NCI-H2029 treated with DMSO at 0.1 percent for 48 hours (cell line): ENCODE results near the gene GNS.
"Not testable (repeated sequence)": the region's sequence is repeated elsewhere in the genome, so short reads cannot be mapped to it uniquely, and the experiment has no call there.

Experiments
- DNase-seq: peaks from one replicate; lab custom pipeline; 2025; lab: John Stamatoyannopoulos, UW

Gene GNS

DNA sequence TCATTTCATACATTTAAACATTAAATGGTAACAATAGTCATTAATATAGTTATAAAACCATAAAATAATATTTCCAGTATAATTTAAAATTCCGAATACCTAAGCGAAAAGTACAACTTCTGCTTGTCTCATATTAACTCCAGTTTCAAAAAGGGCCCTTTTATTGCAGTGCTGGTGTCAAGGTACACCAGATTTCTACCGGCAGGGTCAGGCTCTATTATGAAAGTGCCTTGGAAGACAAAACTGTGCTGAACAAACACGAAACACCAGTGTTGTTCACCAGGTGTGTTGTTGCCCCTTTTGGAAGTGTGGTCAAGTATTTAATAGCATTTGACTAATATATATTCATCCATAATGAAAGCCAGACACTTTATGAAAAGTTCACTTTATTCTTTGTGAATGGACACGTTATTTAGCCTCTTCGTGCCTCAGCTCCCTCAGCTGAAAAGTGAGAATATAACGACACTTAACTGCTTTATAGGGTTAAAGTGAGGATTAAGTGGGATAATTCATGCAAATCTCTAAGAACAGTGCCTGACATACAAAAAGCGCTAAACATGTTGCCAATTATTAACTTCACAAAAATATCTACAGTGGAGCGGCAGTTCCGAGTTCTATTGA is 20.3 kb upstream of the GNS start:
- no peak for DNase-seq

DNA sequence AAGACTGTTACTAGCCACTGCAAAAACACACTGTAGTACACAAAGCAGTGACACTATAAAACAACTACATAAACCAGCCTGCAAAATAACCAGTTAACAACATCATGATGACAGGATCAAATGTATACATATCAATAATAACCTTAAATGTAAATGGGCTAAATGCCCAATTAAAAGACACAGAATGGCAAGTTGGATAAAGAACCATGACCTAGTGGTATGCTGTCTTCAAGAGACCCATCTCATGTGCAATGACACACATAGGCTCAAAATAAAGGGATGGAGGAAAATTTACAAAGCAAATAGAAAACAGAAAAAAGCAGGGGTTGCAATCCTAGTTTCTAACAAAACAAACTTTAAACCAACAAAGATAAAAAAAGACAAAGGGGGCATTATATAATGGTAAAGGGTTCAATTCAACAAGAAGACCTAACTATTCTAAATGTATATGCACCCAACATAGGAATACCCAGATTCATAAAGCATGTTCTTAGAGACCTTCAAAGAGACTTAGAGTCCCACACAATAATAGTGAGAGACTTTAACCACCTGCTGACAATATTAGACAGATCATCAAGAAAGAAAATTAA is 16.0 kb upstream of the GNS start:
- DNase-seq = not testable (repeated sequence)

DNA sequence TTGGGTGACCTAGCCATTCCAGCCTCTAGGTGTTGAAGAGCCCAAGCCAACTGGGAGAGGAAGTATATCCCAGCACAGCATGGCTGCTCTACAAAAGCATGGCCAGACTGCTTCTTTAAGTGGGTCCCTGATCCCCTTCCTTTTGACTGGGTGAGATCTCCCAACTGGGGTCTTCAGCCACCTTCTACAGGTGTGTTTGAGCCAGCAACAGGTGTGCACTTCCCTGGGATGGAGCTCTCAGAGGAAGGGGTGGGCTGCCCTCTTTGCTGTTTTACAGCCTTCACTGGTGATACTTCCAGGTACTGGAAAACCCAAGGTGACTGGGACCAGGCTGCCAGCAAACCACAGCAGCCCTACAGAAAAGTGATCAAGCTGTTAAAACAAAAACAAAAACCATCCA is 14.2 kb upstream of the GNS start:
- no peak for DNase-seq

DNA sequence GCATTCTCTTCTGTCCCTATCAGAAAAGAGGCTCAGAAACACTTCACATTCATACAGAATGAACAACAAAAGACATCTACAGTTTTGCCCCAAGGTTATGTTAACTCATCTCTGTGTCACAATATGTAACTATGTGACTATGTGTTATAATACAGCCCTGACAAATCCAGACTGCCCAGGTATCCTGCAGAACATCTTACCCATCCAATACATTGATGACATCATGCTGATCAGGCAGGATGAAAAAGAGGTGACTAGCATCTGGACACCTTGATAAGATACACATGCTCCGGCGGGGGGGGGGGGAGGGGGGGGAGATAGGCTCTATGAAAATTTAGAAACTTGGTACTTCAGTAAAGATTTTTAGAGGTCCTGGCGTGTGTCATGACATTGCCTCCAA is 8.3 kb upstream of the GNS start:
- DNase-seq = no peak

DNA sequence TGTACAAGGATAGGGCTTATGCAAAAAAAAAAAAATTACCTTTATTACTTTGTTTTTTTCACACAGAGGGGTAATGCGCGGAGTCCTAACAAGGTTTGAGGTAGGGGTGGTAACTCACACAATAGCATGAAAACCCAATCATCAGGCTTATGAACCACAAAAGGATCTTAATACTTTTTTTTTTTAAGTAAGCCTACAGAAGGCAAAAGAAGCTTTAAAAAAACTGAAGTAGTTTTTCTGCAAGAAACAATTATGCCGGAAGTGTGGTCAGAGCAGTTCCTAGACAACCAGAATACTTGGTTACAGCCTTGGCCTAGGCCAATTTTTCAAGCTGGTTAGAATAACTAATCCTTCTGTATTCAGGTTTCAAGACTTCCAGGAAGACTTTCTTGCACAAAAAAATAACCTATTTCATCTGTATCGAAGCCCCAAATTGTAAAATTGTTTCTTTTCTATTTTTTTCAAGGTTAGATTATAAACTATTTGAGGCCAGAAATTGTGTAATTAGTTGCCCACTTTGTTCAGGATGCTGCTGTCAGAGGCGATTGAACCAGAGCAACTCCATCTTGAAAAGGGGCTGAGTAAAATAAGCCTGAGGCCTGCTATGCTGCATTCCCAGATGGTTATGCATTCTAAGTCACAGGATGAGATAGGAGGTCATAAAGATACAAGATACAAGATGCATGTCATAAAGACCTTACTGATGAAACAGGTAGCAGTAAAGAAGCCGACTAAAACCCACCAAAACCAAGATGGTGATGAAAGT is 1.8 kb upstream of the GNS start:
- no peak for DNase-seq

DNA sequence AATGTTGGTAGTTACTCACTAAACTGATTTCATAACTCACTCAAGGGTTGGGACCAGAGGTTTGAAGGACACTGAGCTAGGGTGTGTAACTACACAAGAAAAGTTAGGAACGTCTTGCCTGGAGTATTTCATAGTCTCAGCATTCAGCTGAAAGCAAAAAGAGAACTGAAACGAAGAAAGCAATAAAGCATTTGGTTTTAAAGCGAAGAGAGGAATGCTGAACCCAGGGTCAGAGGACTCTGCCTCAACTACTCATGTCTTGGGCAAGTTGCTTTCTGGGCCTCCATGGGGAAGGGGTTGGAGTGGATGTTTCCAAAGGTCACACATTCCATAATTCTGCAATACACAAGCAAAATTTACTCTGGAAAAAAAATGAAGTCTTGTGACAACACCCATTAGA is 1.4 kb downstream of the GNS start:
- no peak for DNase-seq

DNA sequence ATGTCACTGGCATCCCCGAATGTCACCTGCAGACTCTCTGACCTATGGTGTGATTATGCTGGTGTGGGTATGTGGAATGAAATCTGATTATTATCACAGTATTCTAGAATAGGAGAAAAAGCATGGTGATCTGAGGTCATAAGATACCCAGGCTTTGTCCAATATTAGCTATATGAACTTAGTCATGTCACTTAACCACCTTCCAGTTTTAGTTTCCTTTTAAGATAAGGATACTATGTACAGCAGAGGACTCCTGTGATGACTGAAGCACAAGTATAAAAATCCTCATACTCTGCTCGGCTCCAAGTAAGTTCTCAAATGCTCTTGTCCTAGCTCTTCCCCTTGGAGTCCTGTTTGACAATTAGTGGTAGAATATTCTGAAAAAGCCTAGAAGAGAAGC is 2.8 kb downstream of the GNS start:
- no peak for DNase-seq

DNA sequence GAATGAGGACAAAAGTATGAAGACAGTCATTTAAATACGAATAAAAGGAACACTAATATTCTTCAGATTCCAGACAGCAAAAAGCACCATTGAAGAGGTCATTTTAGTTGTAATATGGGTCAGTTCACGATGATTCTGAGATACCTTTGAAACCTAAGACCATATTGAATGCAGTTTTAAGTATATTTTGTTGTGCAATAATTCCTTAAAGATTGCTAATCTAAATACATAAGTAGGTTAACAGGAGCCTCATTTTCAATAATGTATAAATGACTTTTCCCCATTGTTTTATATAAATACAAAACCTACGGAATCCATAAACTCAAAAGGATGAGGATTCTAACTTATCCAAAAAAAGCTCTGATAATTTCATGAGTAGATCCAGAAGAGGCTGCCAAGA is 5.8 kb downstream of the GNS start:
- DNase-seq = no peak

DNA sequence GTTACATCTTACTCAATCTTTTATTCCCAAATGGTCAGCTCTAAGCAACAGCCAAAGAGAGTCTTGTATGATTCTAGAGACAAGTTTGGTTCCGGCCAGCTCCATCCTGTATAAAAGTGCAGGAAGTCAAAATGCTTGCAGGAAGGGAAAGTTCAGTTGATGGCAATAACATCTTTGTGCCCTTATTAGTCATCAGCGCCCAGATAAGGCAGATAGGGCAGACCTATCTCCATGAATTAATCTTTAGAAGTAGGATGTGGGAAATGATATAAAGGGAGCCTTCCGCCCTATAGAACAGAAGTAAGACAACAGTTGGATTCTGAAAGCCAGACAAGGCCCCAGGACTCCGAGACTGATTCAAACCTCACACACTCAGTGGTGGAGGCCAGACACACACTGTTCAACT is 6.4 kb downstream of the GNS start:
- no peak for DNase-seq

DNA sequence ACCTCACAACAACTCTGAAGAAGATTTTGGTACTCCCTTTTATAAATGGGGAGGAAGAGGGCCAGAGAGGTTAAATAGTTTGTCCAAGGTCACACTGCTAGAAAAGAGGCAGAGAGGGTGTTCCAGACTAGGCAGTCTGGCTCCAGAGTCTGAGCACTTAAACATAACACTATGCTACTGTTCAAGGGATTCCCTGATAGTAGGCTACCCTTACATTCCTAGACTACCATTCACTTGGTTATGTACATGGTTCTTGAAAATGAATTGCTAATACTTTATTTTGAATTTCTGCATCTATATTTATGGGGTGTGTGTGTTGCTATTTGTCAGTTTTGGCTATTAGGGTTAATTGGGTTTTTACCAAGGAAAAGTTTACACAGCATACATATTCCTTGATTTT is 7.2 kb downstream of the GNS start:
- no peak for DNase-seq

DNA sequence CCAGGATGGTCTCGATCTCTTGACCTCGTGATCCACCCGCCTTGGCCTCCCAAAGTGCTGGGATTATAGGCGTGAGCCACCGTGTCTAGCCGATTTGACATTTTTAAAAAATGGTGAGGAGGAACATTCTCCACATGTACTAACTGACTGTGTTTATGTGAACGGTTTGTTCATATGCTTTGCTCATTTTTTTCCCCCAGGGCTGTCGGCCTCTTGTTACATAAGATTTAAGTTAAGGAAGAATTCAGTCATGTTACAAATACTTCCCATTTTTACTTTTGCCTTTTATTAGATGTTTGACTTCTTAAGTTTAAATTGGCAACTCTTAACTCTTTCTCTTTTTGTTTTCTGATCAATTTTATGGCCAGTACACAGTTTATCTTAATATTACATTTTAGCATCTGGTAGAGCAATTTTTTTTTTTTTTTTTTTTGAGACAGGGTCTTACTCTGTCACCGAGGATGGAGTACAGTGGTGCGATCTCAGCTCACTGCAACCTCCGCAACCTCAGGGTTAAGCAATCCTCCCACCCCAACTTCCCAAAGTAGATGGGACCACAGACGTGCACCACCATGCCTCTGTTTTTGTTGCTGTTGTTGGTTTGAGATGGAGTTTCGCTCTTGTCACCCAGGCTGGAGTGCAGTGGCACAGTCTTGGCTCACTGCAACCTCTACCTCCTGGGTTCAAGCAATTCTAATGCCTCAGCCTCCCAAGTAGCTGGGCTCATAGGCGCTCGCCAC is 9.6 kb downstream of the GNS start:
- DNase-seq = no peak

DNA sequence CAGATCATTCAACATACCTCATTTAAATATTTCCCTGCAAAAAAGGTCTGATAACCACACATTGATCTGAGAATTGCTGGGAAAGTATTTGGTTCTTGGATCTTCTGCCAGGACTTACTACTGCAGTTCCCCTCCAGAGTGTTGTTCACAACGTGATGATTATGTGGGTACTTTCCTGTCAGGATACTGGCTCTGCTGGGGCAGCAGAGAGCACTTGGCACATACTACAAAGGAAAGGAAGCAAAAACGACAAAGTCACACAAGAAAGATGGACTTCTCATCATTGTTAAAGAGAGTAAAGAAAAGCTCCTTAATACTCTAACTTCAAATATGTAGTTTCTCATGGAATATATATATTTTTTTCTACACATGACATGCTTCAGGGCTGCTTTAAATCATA is 11.5 kb downstream of the GNS start:
- DNase-seq = no peak

DNA sequence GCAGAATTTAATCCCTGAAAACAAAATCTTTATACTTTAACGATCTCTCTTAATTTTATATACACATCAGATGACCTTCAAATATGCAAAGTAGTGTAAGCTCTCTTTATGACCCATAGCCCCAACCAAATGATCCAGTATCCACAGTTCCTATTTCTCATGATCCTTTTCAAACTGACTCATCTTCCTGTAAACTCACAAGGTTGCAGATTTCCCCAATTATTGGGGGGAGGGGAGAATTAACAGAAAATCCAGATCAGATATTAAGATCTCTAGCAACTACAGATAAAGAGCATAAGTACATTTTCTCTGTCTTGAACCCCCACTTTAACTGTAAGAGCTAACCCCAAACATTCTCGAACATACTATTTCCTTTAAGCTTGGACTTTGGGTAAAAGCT is 12.5 kb downstream of the GNS start:
- DNase-seq = no peak

DNA sequence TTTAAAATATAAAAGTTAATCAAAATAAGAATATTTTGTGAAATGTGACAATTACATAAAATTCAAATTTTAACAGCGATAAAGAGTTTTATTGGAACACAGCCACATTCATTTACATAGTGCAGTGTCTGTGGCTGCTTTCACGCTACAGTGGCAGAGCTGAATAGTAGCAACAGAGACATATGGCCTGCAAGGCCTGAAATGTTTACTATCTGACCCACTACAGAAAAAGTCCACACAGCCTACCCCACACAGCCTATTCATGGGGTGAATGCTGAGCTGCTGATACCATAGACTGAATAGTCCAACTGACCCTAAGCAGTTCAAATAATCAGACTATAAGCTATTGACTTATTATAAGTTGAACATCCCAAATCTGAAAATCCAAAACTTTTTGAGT is 13.2 kb downstream of the GNS start:
- no peak for DNase-seq

DNA sequence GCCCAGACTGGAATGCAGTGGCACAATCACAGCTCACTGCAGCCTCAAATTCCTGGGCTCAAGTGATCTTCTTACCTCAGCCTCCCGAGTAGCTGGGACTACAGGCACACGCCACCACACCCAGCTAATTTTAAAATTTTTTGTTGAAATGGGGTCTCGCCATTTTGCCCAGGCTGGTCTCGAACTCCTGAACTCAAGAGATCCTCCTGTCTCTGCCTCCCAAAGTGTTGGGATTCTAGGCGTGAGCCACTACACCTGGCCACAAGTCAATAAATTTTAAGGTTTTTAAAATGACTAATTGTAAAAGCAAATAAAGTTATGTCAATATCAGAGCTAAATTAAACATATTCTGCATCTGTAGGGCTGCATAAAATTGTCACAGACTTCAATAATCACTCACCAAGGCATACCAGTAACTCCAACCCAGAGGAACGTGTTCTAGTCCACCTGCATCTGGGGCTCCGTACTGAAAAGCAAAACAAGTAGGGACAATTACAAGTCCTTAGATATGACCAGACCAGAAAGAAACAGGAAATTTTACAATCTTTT is 13.9 kb downstream of the GNS start:
- no peak for DNase-seq

DNA sequence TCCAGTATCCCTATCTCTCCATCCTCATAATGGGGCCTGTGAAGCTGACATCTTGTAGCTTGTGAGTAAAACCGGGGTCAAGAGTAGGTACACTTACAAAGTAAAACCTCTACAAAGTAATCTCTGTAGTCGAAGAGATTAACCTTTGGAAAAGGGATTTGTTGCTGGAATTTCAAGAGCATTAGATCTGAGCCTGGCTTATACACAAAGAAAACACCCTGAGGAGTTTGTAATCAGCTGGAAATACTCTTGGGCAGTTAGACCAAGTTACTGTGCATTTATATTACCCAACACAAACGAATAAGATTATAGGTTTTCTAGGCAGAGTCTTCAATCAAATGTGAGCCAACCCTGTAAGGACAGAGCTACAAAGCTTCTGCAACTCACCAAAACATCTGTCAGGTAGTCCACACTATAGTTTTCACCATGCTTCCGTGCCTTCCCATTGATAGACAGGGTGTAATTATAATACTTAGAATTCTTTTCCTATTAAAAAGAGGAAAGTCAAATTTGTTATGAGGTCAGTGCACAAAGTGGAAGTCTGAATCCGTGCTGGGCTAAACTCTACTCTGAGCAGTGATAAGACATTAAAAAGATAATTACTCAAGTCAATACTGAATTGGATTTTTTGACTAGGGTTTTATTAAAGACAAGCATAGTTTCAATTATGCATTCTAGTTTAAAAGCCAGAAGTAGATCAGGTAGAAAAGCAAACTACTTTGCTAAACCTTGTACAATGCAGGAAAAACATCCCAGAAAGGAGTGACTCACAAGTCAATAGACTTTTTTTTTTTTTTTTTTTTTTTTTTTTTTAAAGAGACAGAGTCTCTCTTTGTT is 14.6 kb downstream of the GNS start:
- no peak for DNase-seq

DNA sequence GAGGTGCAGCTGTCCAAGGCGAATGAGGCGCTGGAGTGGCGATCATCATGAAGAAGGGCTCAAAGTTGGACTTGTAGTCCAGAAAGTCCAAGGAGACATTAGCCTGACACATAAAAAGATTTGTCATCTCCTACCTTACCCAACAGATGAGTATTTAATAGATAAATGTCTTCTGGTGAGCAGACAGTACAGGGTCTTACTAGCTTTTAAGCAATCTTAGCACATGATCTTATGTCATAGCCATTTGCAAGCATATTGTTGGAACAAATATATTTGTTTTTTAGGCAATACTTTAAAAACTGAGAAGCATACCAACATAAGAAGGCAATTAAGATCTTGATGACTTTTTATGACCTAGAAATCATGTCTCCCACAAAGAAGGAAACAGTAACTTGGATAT is 16.0 kb downstream of the GNS start:
- no peak for DNase-seq

DNA sequence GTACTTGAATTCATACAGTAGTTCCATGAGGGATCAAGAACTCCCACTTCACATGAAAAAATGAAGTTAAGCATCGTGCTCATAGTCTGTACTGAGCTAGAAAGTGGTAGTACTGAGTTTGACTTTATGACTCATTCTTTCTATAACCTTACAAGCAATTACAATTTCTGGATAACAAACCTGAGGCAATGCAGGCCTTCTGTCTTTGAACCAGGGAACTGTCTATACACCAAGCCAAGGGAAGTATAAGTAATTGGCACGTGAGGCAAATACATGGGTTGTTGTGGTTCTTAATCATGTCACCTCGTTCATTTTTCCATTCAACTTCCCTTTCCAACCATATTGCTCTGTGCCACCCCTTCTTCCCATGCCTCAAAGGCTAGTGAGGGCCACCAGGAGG is 16.8 kb downstream of the GNS start:
- no peak for DNase-seq

DNA sequence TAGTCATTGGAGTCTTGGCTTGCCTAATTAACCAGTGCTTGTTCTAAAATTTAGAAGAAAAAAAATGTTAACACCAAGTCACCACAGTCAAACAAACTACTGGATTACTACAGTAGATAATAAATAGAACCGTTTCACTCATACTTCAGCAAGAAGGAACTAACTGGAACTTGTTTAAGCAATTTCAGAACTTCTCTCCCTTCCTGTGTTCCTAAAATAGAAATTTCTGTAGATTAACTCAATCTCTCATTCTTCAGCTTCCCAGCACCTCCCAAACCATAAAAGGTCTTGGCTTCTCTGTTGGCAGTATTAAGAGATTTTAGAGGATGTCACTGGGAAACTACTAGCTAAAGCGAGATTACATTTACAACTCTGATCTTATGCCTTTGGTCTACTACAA is 18.6 kb downstream of the GNS start:
- no peak for DNase-seq

DNA sequence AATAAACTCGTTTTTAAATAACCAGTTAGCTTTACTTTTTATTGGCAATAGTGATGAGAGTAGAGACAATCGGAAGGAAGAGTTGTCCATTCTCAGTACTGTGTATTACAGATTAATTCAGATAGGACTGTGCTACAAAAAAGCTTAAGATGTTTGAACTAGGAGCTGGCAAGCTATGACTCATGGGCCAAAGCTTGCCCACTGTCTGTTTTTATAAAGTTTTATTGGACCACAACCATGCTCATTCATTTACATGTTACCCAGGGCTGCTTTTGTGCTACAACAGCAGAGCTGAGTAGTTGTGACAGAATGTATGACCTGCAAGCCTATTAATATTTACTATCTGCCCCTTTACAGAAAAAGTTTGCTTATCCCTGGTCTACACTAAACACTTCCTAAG is 19.4 kb downstream of the GNS start:
- DNase-seq = no peak

DNA sequence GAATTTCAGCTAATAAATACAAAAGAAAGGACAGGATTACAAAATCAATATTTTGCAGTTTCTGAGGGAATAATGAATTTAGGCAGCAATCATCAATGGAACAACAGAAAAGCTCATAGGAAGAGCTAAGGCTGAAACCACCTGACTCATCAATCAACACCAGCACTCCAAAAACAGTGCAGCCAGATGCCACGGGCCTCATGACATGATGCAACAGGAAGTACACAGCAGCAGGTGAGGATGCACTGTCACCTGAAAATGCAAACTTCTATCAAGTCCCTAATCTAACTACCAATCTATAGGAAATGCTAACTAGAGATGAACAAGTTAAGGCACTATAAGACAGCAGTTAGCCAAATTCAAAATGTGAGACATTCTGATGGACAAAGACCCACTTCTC is 21.7 kb downstream of the GNS start:
- no peak for DNase-seq

DNA sequence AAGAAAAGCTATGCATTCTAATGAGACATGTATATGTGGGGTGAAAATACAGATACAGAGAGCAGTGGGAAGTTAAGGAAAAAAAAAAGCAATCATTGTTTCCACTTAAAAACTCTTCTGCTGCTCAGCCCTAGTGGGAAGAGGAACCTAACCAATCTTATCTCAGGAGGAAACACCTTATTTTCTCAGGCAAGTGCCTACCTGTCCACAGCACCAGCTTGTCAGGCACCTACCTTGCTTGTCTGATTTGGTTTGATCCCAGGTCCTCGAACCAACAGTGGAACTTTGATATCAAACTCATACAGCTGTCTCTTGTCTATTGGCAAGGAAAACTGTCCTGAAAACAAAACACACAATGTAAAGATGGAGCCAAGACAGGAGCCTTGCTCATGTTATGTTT is 22.4 kb downstream of the GNS start:
- no peak for DNase-seq
